HFF-Myc (cell line): ENCODE measurements around the gene COLQ.

Experiments used
- DNase-seq: peaks from one replicate; pipeline ENCODE4 v3.0.0-alpha.2; 2011; ENCODE audit warnings: low read depth; ENCODE audit errors: extremely low read depth
- H3K4me3 ChIP-seq: replicated peaks from 2 replicates; pipeline ENCODE4 v1.5.1; 2011; ENCODE audit warnings: low read depth, mild to moderate bottlenecking, control low read depth, low read length
- CTCF ChIP-seq: IDR thresholded peaks from 2 replicates; pipeline ENCODE4 v1.5.1; 2012; ENCODE audit warnings: mild to moderate bottlenecking, low read depth, low read length, control low read depth; ENCODE audit errors: missing control alignments

The COLQ gene

GRCh38 chr3:15404767-15405166, 116.7 kb downstream of the COLQ start:
- no peak for TF ChIP-seq CTCF
- H3K4me3 ChIP-seq = no peak overlapping the region
- no peak for DNase-seq

GRCh38 chr3:15403965-15404364, 117.5 kb downstream of the COLQ start:
- no peak for TF ChIP-seq CTCF
- DNase-seq = no peak
- no peak overlapping the region for H3K4me3 ChIP-seq

GRCh38 chr3:15403495-15403894, 118.0 kb downstream of the COLQ start:
- no peak overlapping the region for H3K4me3 ChIP-seq
- DNase-seq = no peak
- TF ChIP-seq CTCF = no peak

- no peak for DNase-seq
- no peak for TF ChIP-seq CTCF
- H3K4me3 ChIP-seq = no peak overlapping the region
These were observed 119.6 kb downstream of the COLQ start for GRCh38 chr3:15401936-15402335.
